HepG2 (cell line): Measurements from ENCODE around the gene RRP12. TPM values are rescaled to one million over a fixed set of nuclear protein-coding genes. Genes with fewer than 3 reads are reported as not detected.

Source experiments
- ATAC-seq: fragments of 200-7000 bp; cut with Tn5 transposase; 3 replicates; pipeline ENCODE4 v1.9.1; 2020; ENCODE audit warnings: mild to moderate bottlenecking, moderate library complexity
- BruUV-seq: library from RNA; stranded (reverse); fragments of 400-500 nt; replicated peaks from 2 replicates; lab custom pipeline; 2021; lab: Mats Ljungman, UMichigan
- CTCF ChIA-PET: fragments of 300-600 bp; formaldehyde crosslinking; extraction: SDS; loops from one replicate; lab custom pipeline; 2021; ENCODE audit warnings: low total read pairs, inconsistent platforms, low intra/inter-chr PET ratio; lab: Yijun Ruan, JAX
- POLR2A ChIA-PET: fragments of 350-600 bp; sonication (Branson Sonifier 250); formaldehyde crosslinking; loops from one replicate; lab custom pipeline; 2020; ENCODE audit warnings: antibody characterized with exemption, inconsistent platforms; lab: Yijun Ruan, JAX
- DNase-seq: peaks from one replicate; pipeline ENCODE4 v3.0.0-alpha.2; 2015; ENCODE audit warnings: low spot score
- FAIRE-seq: peaks from 3 replicates; lab custom pipeline; 2011; peaks lifted over from hg19 to GRCh38; lab: Jason Lieb, UNC
- H2AFZ ChIP-seq: one replicate; pipeline ENCODE4 v1.6.1; 2011; ENCODE audit warnings: low read length, inconsistent platforms
- H3K27ac ChIP-seq: fragments of 300-600 bp; 3 replicates; pipeline ENCODE4 v1.8.0; 2011; ENCODE audit warnings: mixed run types, mild to moderate bottlenecking, mixed read lengths, low read length, inconsistent platforms; ENCODE audit not compliant: insufficient read depth; ENCODE audit errors: extremely low read length
- H3K27me3 ChIP-seq, 2 experiments: fragments of 200-600 bp in 1 of 2; 2 replicates in 1 of 2; 3 replicates in 1 of 2; pipeline versions ENCODE4 v1.6.0 to v1.8.0; 2011; ENCODE audit warnings: low read length in 2 of 2, mild to moderate bottlenecking in 2 of 2, moderate library complexity in 2 of 2, inconsistent platforms in 1 of 2; ENCODE audit not compliant: insufficient read depth in 2 of 2, control insufficient read depth in 1 of 2
- H3K36me3 ChIP-seq, 2 experiments: fragments of 200-600 bp in 1 of 2; replicated peaks in 1 of 2; 2 replicates in 1 of 2; 3 replicates in 1 of 2; pipeline versions ENCODE4 v1.5.1 to v1.8.0; 2011; ENCODE audit warnings: low read length in 2 of 2, inconsistent platforms in 1 of 2; ENCODE audit not compliant: insufficient read depth in 2 of 2, control insufficient read depth in 1 of 2
- H3K4me1 ChIP-seq: 2 replicates; pipeline ENCODE4 v1.5.1; 2012; ENCODE audit warnings: low read length, inconsistent platforms; ENCODE audit not compliant: insufficient read depth
- H3K4me2 ChIP-seq: 2 replicates; pipeline ENCODE4 v1.6.0; 2011; ENCODE audit warnings: low read depth, low read length, inconsistent platforms
- H3K4me3 ChIP-seq, 3 experiments: fragments of 200-600 bp in 1 of 3; sonication (generic), shearing (Covaris generic) in 1 of 3; replicated peaks in 1 of 3; 2 replicates each; pipeline ENCODE4 v1.5.1; 2011 to 2016; ENCODE audit warnings: low read length in 3 of 3, inconsistent platforms in 2 of 3, low read depth in 2 of 3, mild to moderate bottlenecking in 2 of 3, control low read depth in 1 of 3, mixed read lengths in 1 of 3; ENCODE audit not compliant: insufficient read depth in 1 of 3
- H3K79me2 ChIP-seq: one replicate; pipeline ENCODE4 v1.6.1; 2011; ENCODE audit warnings: low read length, inconsistent platforms; ENCODE audit not compliant: insufficient read depth
- H3K9ac ChIP-seq: 2 replicates; pipeline ENCODE4 v1.6.0; 2011; ENCODE audit warnings: mild to moderate bottlenecking, low read depth, low read length, inconsistent platforms; ENCODE audit not compliant: insufficient read depth
- H3K9me3 ChIP-seq: 2 replicates; pipeline ENCODE4 v1.5.1; 2012; ENCODE audit warnings: mild to moderate bottlenecking, low read length
- H4K20me1 ChIP-seq: 2 replicates; pipeline ENCODE4 v1.6.0; 2011; ENCODE audit warnings: inconsistent platforms, mild to moderate bottlenecking, low read length, moderate library complexity; ENCODE audit not compliant: insufficient read depth
- CSRNP1 ChIP-seq: sonication (generic); formaldehyde crosslinking; IDR thresholded peaks from 2 replicates; pipeline ENCODE4 v1.8.1; 2023; ENCODE audit warnings: mild to moderate bottlenecking, missing genetic modification reagents
- KAT7 ChIP-seq: IDR thresholded peaks from 2 replicates; pipeline ENCODE4 v1.6.1; 2018; ENCODE audit warnings: borderline replicate concordance, missing compliant biosample characterization
- PBX2 ChIP-seq: IDR thresholded peaks from 2 replicates; pipeline ENCODE4 v1.6.1; 2016; ENCODE audit warnings: control low read depth
- POGK ChIP-seq: sonication (generic); formaldehyde crosslinking; conservative IDR thresholded peaks from 2 replicates; pipeline ENCODE4 v1.8.0; 2022; ENCODE audit warnings: mild to moderate bottlenecking, moderate library complexity, missing genetic modification reagents
- ZBTB4 ChIP-seq: sonication (generic); formaldehyde crosslinking; IDR thresholded peaks from 2 replicates; pipeline ENCODE4 v1.4.0; 2020; ENCODE audit warnings: missing genetic modification reagents, mild to moderate bottlenecking, borderline replicate concordance
- ZNF276 ChIP-seq: sonication (generic); formaldehyde crosslinking; IDR thresholded peaks from 2 replicates; pipeline ENCODE4 v1.4.0; 2020; ENCODE audit warnings: mild to moderate bottlenecking, low read depth, missing genetic modification reagents
- ZNF326 ChIP-seq: sonication (generic); formaldehyde crosslinking; IDR thresholded peaks from 2 replicates; pipeline ENCODE4 v1.4.0; 2020; ENCODE audit warnings: missing genetic modification reagents, borderline replicate concordance
- ZNF557 ChIP-seq: sonication (generic); formaldehyde crosslinking; IDR thresholded peaks from 2 replicates; pipeline ENCODE4 v1.4.0; 2020; ENCODE audit warnings: missing genetic modification reagents
- ZNF660 ChIP-seq: sonication (generic); formaldehyde crosslinking; IDR thresholded peaks from 2 replicates; pipeline ENCODE4 v1.5.1; 2020; ENCODE audit warnings: mild to moderate bottlenecking, low read depth, missing genetic modification reagents, borderline replicate concordance
- ZNF800 ChIP-seq: sonication (generic); formaldehyde crosslinking; IDR thresholded peaks from 2 replicates; pipeline ENCODE4 v1.4.0; 2020; ENCODE audit warnings: missing genetic modification reagents
- ZNF816 ChIP-seq: sonication (generic); formaldehyde crosslinking; IDR thresholded peaks from 2 replicates; pipeline ENCODE4 v1.8.0; 2022; ENCODE audit warnings: missing genetic modification reagents, mild to moderate bottlenecking, borderline replicate concordance
- WGBS: methylation state at CpG from one replicate; pipeline ENCODE4 v1.1.6; 2017; ENCODE audit warnings: low lambda C conversion rate; 5-methylcytosine and 5-hydroxymethylcytosine counted together
- in situ Hi-C: cut with HindIII; loops from 2 replicates; pipeline ENCODE4 v1.10.0; 2017; ENCODE audit warnings: low pct_unique_long_range_greater_than_20kb; ENCODE audit not compliant: extremely low pct_ligation_motif_present
- intact Hi-C: fragments of 100-400 bp; cut with micrococcal nuclease; formaldehyde crosslinking; loops from one replicate; pipeline ENCODE4 v1.10.0; 2022; ENCODE audit not compliant: unreplicated experiment
- polyA plus RNA-seq, 8 experiments: library from polyadenylated mRNA; depleted of rRNA in 3 of 8; stranded (reverse) in 7 of 8; unstranded in 1 of 8; fragments of >200 nt; fragmentation: Illumina TruSeq in 4 of 8; extraction: Trizol in 4 of 8; gene quantifications; 2 replicates each; pipeline versions ENCODE4 v1.2.1 to v1.2.3, GENCODE V29; 2011 to 2016; ENCODE audit warnings: low read depth in 4 of 8, missing spikeins in 1 of 8, mixed read lengths in 1 of 8; ENCODE audit not compliant: insufficient read depth in 1 of 8
- total RNA-seq, 5 experiments: library from RNA; depleted of rRNA; stranded (reverse); fragments of >200 nt; fragmentation: Illumina TruSeq; extraction: Trizol; gene quantifications; 2 replicates each; pipeline ENCODE4 v1.2.3, GENCODE V29; 2016; ENCODE audit warnings: low read depth in 1 of 5

Gene RRP12
- total and polyA plus RNA-seq, 2 of the 13 experiments (the other 11 are each of a cell fraction or from before 2014, with no cell fraction given) = 13.2 to 39.4 TPM

- Histone ChIP-seq H3K79me2 (peaks cover 30% of the 10 kb centered on the region), H3K27ac (no peak overlapping the region), H3K4me3 (no peak overlapping the region; a peak in 2 of 6 replicates), H3K27me3 (no peaks in the 10 kb centered on the region; a peak in 1 of 5 replicates), H3K9me3 (no peaks in the 10 kb centered on the region), H3K36me3 (peaks cover 0 to 9% of the 10 kb centered on the region in 2 experiments; a peak in 3 of 5 replicates), H3K4me2 (peak overlapping the region; percentile 89), H3K9ac (no peak overlapping the region), H3K4me1 (peaks cover 41% of the 10 kb centered on the region), H2AFZ (no peak overlapping the region), H4K20me1 (peaks cover 8% of the 10 kb centered on the region; the same call in 1 of the 2 replicates)
- in situ Hi-C loops (no loop called here), intact Hi-C loops (loop anchor here (2.0 kb wide), 1 partner anchor 15 kb away; no protein-coding TSS in a partner anchor)
- ATAC-seq (no peak), FAIRE-seq (no peak), DNase-seq (no peak)
- TF ChIP-seq ZNF800 (CRISPR knock-in tag) (no peak), POGK (CRISPR knock-in tag) (no peak), ZNF326 (CRISPR knock-in tag) (no peak), ZNF276 (CRISPR knock-in tag) (no peak), ZNF816 (CRISPR knock-in tag) (no peak), CSRNP1 (CRISPR knock-in tag) (no peak), PBX2 (CRISPR knock-in tag) (no peak), ZNF557 (CRISPR knock-in tag) (no peak), ZNF660 (CRISPR knock-in tag) (no peak), ZBTB4 (CRISPR knock-in tag) (no peak), KAT7 (CRISPR knock-in tag) (no peak)
- 100% methylated on average over 1 of the region's 1 CpG for WGBS
- CTCF ChIA-PET = interaction anchor here (2.3 kb wide), 1 partner anchor 37 kb away, joined by 12 read pairs; no protein-coding TSS in a partner anchor
- BruUV-seq = no TSS peak
- POLR2A ChIA-PET = interaction anchor here (0.6 kb wide), 1 partner anchor 139 kb away, joined by 3 read pairs; no protein-coding TSS in a partner anchor
Observed at GRCh38 chr10:97444212-97444611, 43.1 kb upstream of the RRP12 start.
